Cardiac septum (tissue), 1 donor: Measurements from ENCODE around the gene CEP170. TPM values are rescaled to one million over a fixed set of nuclear protein-coding genes. Genes with fewer than 3 reads are reported as not detected.

Source experiments
- DNase-seq: peaks from one replicate; pipeline ENCODE4 v3.0.0-alpha.2; 2020; ENCODE audit warnings: low spot score
- intact Hi-C: fragments of 100-400 bp; cut with DNase I; formaldehyde crosslinking; loops from one replicate; pipeline ENCODE4 v1.14.0; 2022
- long read RNA-seq: library from polyadenylated mRNA; unstranded; transcript quantifications from one replicate; pipeline ENCODE4 v2.0.0, GENCODE V29; 2021
- total RNA-seq: library from RNA; stranded (reverse); fragmentation: NEBNext Ultra II Directional; extraction: Animal tissue kit (Norgen Biotek cat#: 25700); gene quantifications from one replicate; pipeline ENCODE4 v1.2.1, GENCODE V29; 2021
- donor health status: DM: no; HTN: no; CAD: no.

The CEP170 gene
- 83.1 TPM for total RNA-seq
- long read RNA-seq, partial matches to known transcripts: 18 of 33 reads
- long read RNA-seq, other reads (novel, unspliced or antisense): 13 of 33 reads

- intact Hi-C loops: no loop called here
- DNase-seq: peak; percentile 96
These were observed at the start of gene CEP170 for GRCh38 chr1:243254927-243255790. CEP170 (minus strand) TSS chr1:243255281; CDS start chr1:243225280, 30,001 bp downstream.

- intact Hi-C loops: no loop called here
- no peak for DNase-seq
These were observed 46.0 kb upstream of the CEP170 start for GRCh38 chr1:243301059-243301458.

- no peak for DNase-seq
- intact Hi-C loops: no loop called here
These were observed 44.0 kb upstream of the CEP170 start for GRCh38 chr1:243299069-243299468.

- intact Hi-C loops: no loop called here
- DNase-seq: no peak
These were observed 39.6 kb upstream of the CEP170 start for GRCh38 chr1:243294723-243295121.

GRCh38 chr1:243293941-243294722 lies 39.1 kb upstream of the CEP170 start:
- DNase-seq: no peak
- intact Hi-C loops: no loop called here

- intact Hi-C loops: no loop called here
These were observed 37.0 kb upstream of the CEP170 start for GRCh38 chr1:243292117-243292516.

GRCh38 chr1:243291292-243291691 lies 36.2 kb upstream of the CEP170 start:
- no peak for DNase-seq
- intact Hi-C loops: no loop called here

More at GRCh38 chr1:243292117-243292516, 37.0 kb upstream of the CEP170 start:
- no peak for DNase-seq

GRCh38 chr1:243288062-243288461 lies 33.0 kb upstream of the CEP170 start:
- intact Hi-C loops: no loop called here
- no peak for DNase-seq

- no peak for DNase-seq
- intact Hi-C loops: no loop called here
These were observed 32.6 kb upstream of the CEP170 start for GRCh38 chr1:243287652-243288051.

DNA sequence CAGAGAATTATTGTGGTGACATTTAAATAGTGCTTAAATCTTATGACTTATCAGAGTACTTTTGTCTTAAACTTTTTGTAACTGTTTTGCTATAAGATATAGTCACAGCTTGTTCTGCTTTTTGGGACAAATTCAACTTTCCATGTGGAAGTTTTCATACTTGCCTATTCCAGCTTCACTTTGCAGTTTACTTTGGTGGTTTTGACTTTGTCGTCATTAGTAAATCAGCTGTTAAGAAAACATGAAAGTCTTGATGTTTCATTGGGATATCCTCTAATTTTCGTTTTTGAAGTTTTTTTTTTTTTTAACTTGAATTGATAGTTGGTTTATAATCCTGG lies 32.0 kb upstream of the CEP170 start:
- no peak for DNase-seq
- intact Hi-C loops: no loop called here

- DNase-seq: no peak
- intact Hi-C loops: no loop called here
These were observed 31.5 kb upstream of the CEP170 start for GRCh38 chr1:243286409-243287122.

DNA sequence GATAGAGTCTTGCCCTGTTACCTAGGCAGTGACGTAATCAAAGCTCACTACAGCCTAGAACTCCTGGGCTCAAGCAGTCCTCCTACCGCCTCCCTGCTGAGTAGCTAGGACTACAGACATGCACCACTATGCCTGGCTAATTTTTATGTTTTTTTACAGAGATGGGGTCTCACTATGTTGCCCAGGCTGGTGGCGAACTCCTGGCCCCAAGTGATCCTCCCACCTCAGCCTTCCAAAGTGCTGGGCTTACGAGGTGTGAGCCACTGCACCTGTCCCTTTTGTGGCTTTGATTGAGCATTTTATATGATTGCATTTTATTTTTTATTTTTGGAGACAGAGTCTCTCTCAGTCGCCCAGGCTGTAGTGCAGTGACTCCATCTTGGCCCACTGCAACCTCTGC lies 26.6 kb upstream of the CEP170 start:
- intact Hi-C loops: no loop called here
- no peak for DNase-seq

GRCh38 chr1:243280571-243281129 lies 25.6 kb upstream of the CEP170 start:
- no peak for DNase-seq
- intact Hi-C loops: no loop called here

- no peak for DNase-seq
- intact Hi-C loops: no loop called here
These were observed 20.2 kb upstream of the CEP170 start for GRCh38 chr1:243275316-243275715.

GRCh38 chr1:243273945-243274344 lies 18.9 kb upstream of the CEP170 start:
- intact Hi-C loops: no loop called here
- DNase-seq: no peak

DNA sequence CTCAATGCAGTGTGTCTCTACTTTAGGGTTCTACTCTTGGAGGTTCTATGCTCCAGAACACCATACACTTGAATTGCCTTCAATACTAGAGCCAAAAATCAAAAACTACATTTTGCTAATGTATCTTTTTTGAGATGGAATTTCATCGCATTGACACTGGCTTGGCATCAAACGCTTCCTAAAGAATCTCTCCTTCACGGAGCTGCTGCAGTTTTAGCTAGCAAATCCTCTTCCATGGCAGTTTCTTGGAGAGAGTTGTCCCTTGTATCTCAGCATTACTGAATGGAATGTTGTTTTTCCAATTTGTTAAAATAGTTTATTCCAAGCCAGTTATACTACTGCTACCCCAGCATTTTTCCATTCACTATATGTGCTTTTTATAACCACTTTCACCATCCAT lies 18.4 kb upstream of the CEP170 start:
- intact Hi-C loops: no loop called here
- no peak for DNase-seq

DNA sequence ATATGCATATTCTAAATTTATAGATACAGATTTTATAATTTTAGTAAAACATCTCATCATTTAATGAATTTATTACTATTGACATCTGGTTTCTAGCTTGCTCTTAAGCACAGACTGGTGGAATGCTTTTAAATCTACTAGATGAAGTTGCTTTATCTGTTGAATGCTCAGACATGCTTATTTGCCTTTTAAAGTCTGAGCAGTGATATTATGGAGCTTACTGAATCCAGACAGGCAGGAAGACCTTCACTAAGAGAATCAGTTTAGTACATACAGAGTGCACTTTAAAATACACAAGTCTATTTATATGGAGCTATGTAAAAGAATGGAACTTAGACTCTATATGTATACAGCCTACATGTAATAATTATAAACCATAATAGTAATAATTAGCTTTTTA lies 17.3 kb upstream of the CEP170 start:
- intact Hi-C loops: no loop called here
- DNase-seq: no peak

DNA sequence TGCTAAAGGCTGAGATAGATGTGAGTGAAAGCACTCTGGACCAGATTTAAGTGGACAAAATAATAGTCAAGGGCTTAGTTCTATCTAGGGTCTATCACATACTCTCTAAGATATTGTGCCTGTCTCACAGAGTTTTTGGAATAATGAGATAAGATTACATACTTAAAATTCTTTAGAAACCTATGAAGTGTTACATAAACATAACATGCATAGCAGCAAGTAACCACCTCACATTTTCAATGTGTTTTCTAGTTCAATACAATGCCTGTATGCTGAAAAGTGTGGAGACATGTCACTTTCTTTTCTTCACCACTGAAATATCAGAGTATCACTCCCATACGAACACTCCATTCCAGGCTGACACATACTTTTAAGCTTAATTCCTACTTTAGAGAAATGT lies 16.9 kb upstream of the CEP170 start:
- intact Hi-C loops: no loop called here
- DNase-seq: no peak

DNA sequence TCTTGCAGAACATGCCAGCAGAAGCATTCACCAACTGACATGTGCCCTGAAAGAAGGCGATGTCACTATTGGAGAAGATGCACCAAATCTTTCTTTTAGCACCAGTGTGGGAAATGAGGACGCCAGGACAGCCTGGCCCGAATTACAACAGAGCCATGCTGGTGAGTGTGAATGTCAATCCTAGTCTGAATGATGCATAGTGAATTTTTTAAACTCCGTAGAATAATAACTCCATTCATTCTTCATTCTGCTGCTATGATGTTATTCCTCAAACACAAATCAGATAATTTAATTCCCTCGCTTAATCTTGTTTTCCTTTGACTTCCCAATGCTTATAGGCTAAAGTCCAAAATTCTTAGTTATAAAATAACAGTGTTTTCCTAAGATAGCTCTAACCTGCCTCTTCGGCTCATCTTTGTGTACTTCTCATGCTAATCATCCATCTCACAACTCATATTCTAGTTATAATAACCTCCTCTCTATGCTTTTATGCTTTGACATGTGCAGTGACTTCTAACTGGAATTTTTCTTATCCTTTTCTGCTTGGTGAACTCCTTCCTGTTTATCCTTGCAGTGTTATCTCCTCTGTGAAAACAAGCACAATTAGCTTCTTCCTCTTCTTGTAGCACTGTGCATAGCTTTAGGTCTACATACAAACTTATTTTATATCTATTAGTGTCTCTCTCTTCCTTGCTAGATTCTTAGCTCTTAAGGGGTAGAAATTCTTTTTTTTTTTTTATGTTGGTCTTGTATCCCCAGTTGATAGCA lies 15.2 kb upstream of the CEP170 start:
- DNase-seq: no peak
- intact Hi-C loops: no loop called here
